ENCODE results near the gene PTF1A.

The PTF1A gene

GRCh38 chr10:23191764-23192711, at the start of gene PTF1A:
Gene PTF1A, plus strand, starts transcription at chr10:23192312. Its CDS starts 219 bp downstream, at chr10:23192531.
- Histone ChIP-seq H3K27ac (ENCODE audit: low read length) (no peak within 1 kb of the TSS), H3K79me2 (ENCODE audit: low read length) (no peaks in the 10 kb centered on the region), H3K36me3 (replicated peaks; ENCODE audit: low read depth, low read length) (no peaks in the 10 kb centered on the region), H3K27me3 (ENCODE audit: low read depth, low read length) (no peaks in the 10 kb centered on the region), H3K9me3 (ENCODE audit: insufficient read depth, low read length) (no peaks in the 10 kb centered on the region), H3K4me1 (ENCODE audit: low read length) (no peaks in the 10 kb centered on the region), H3K9ac (ENCODE audit: low read length) (no peak within 1 kb of the TSS), H3K4me2 (ENCODE audit: low read length) (no peak within 1 kb of the TSS), H4K20me1 (ENCODE audit: insufficient read depth, low read length) (no peaks in the 10 kb centered on the region), H2AFZ (ENCODE audit: low read depth, low read length) (no peak within 1 kb of the TSS), H3K4me3 (ENCODE audit: low read length) (no peak within 1 kb of the TSS)
- no peak for TF ChIP-seq CTCF (IDR thresholded peaks at IDR 0.05; ENCODE audit: low read depth, low read length)
- TF ChIP-seq EZH2phosphoT487 (IDR thresholded peaks at IDR 0.05; ENCODE audit: low read depth), result no peak

GRCh38 chr10:23146258-23146657, 45.9 kb upstream of the PTF1A start:
- Histone ChIP-seq H2AFZ (ENCODE audit: low read depth, low read length) (no peak overlapping the region), H4K20me1 (ENCODE audit: insufficient read depth, low read length) (no peaks in the 10 kb centered on the region), H3K9me3 (ENCODE audit: insufficient read depth, low read length) (no peaks in the 10 kb centered on the region), H3K4me3 (ENCODE audit: low read length) (no peak overlapping the region), H3K9ac (ENCODE audit: low read length) (no peak overlapping the region), H3K27me3 (ENCODE audit: low read depth, low read length) (no peaks in the 10 kb centered on the region), H3K4me1 (ENCODE audit: low read length) (no peaks in the 10 kb centered on the region), H3K36me3 (replicated peaks; ENCODE audit: low read depth, low read length) (no peaks in the 10 kb centered on the region), H3K79me2 (ENCODE audit: low read length) (no peaks in the 10 kb centered on the region), H3K27ac (ENCODE audit: low read length) (no peak overlapping the region), H3K4me2 (ENCODE audit: low read length) (no peak overlapping the region)
- TF ChIP-seq CTCF (IDR thresholded peaks at IDR 0.05; ENCODE audit: low read depth, low read length), result no peak

GRCh38 chr10:23147035-23147434, 45.1 kb upstream of the PTF1A start:
- Histone ChIP-seq H2AFZ (ENCODE audit: low read depth, low read length) (no peak overlapping the region), H3K4me1 (ENCODE audit: low read length) (no peaks in the 10 kb centered on the region), H3K4me2 (ENCODE audit: low read length) (no peak overlapping the region), H3K79me2 (ENCODE audit: low read length) (no peaks in the 10 kb centered on the region), H3K27me3 (ENCODE audit: low read depth, low read length) (no peaks in the 10 kb centered on the region), H4K20me1 (ENCODE audit: insufficient read depth, low read length) (no peaks in the 10 kb centered on the region), H3K27ac (ENCODE audit: low read length) (no peak overlapping the region), H3K9ac (ENCODE audit: low read length) (no peak overlapping the region), H3K4me3 (ENCODE audit: low read length) (no peak overlapping the region), H3K9me3 (ENCODE audit: insufficient read depth, low read length) (no peaks in the 10 kb centered on the region), H3K36me3 (replicated peaks; ENCODE audit: low read depth, low read length) (no peaks in the 10 kb centered on the region)
- TF ChIP-seq EZH2phosphoT487 (IDR thresholded peaks at IDR 0.05; ENCODE audit: low read depth) (no peak), CTCF (IDR thresholded peaks at IDR 0.05; ENCODE audit: low read depth, low read length) (no peak)

GRCh38 chr10:23148214-23148613, 43.9 kb upstream of the PTF1A start:
- no peaks in the 10 kb centered on the region for H3K4me1 ChIP-seq (ENCODE audit: low read length)
- H3K27me3 ChIP-seq (ENCODE audit: low read depth, low read length), result no peaks in the 10 kb centered on the region
- H3K9me3 ChIP-seq (ENCODE audit: insufficient read depth, low read length), result no peaks in the 10 kb centered on the region
- H3K4me3 ChIP-seq (ENCODE audit: low read length), result no peak overlapping the region
- no peak overlapping the region for H3K4me2 ChIP-seq (ENCODE audit: low read length)
- no peaks in the 10 kb centered on the region for H3K79me2 ChIP-seq (ENCODE audit: low read length)
- H4K20me1 ChIP-seq (ENCODE audit: insufficient read depth, low read length), result no peaks in the 10 kb centered on the region
- TF ChIP-seq EZH2phosphoT487 (IDR thresholded peaks at IDR 0.05; ENCODE audit: low read depth), result no peak
- no peak for TF ChIP-seq CTCF (IDR thresholded peaks at IDR 0.05; ENCODE audit: low read depth, low read length)
- no peaks in the 10 kb centered on the region for H3K36me3 ChIP-seq (replicated peaks; ENCODE audit: low read depth, low read length)
- H3K9ac ChIP-seq (ENCODE audit: low read length), result no peak overlapping the region
- no peak overlapping the region for H2AFZ ChIP-seq (ENCODE audit: low read depth, low read length)
- H3K27ac ChIP-seq (ENCODE audit: low read length), result no peak overlapping the region
